B cell (primary cell): ENCODE results near the gene CD36. TPM values are rescaled to one million over a fixed set of nuclear protein-coding genes. Genes with fewer than 3 reads are reported as not detected.

Experiments used
- ATAC-seq: fragments of 200-7000 bp; cut with Tn5 transposase; one replicate; pipeline ENCODE4 v1.10.0; 2021; ENCODE audit warnings: low read depth, mild to moderate bottlenecking, moderate number of reproducible peaks, moderate library complexity
- CTCF ChIA-PET: fragments of 350-600 bp; sonication (Branson Sonifier 250); formaldehyde crosslinking; loops from one replicate; lab custom pipeline; 2021; ENCODE audit warnings: antibody characterized with exemption, inconsistent platforms; lab: Charles Lee
- POLR2A ChIA-PET: fragments of 350-600 bp; sonication (Branson Sonifier 250); formaldehyde crosslinking; loops from one replicate; lab custom pipeline; 2021; ENCODE audit warnings: antibody characterized with exemption; lab: Charles Lee
- DNase-seq: peaks from one replicate; pipeline ENCODE4 v3.0.0; 2013
- H2AFZ ChIP-seq: 2 replicates; pipeline ENCODE4 v1.6.1; 2012; ENCODE audit warnings: mild to moderate bottlenecking, low read depth, low read length; ENCODE audit not compliant: insufficient read depth, poor library complexity, severe bottlenecking
- H3K27ac ChIP-seq, 2 donors: 1 replicate in 1 of 2; 2 replicates in 1 of 2; pipeline ENCODE4 v1.5.1; 2012 to 2013; ENCODE audit warnings: low read length in 2 of 2, mild to moderate bottlenecking in 2 of 2, moderate library complexity in 1 of 2
- H3K27me3 ChIP-seq, 4 experiments: fragments of 200-600 bp in 1 of 4; sonication (generic) in 1 of 4; replicated peaks in 1 of 4; 1 replicate in 2 of 4; 2 replicates in 2 of 4; pipeline versions ENCODE4 v1.6.1 to v1.7.0; 2013 to 2016; ENCODE audit warnings: low read length in 3 of 4, mild to moderate bottlenecking in 2 of 4, mixed read lengths in 1 of 4, moderate library complexity in 1 of 4; ENCODE audit not compliant: insufficient read depth in 4 of 4, control insufficient read depth in 3 of 4; ENCODE audit errors: control extremely low read depth in 1 of 4
- H3K36me3 ChIP-seq, 2 experiments: replicated peaks in 1 of 2; 1 replicate in 1 of 2; 2 replicates in 1 of 2; pipeline versions ENCODE4 v1.6.1 to v1.7.1; 2013; ENCODE audit warnings: low read length in 1 of 2; ENCODE audit not compliant: insufficient read depth in 2 of 2, control insufficient read depth in 1 of 2; ENCODE audit errors: control extremely low read depth in 1 of 2, extremely low read depth in 1 of 2
- H3K4me1 ChIP-seq, 2 donors: fragments of 200-600 bp in 1 of 2; sonication (generic) in 1 of 2; 1 replicate in 1 of 2; 2 replicates in 1 of 2; pipeline versions ENCODE4 v1.5.1 to v1.6.1; 2013 to 2017; ENCODE audit warnings: low read length in 2 of 2; ENCODE audit not compliant: control insufficient read depth in 2 of 2, insufficient read depth in 2 of 2
- H3K4me2 ChIP-seq: replicated peaks from 2 replicates; pipeline ENCODE3; 2012; ENCODE audit warnings: mild to moderate bottlenecking, low read depth, low read length; ENCODE audit not compliant: poor library complexity, severe bottlenecking
- H3K4me3 ChIP-seq, 5 experiments: fragments of 200-600 bp in 1 of 5; sonication (generic) in 1 of 5; 1 replicate in 3 of 5; 2 replicates in 2 of 5; pipeline versions ENCODE4 v1.5.1 to v1.7.0; 2011 to 2016; ENCODE audit warnings: low read length in 4 of 5, mild to moderate bottlenecking in 4 of 5, low read depth in 2 of 5, control low read depth in 1 of 5, moderate library complexity in 1 of 5; ENCODE audit not compliant: insufficient read depth in 1 of 5; ENCODE audit errors: control extremely low read depth in 1 of 5, extremely low read depth in 1 of 5
- H3K79me2 ChIP-seq: fragments of 200-600 bp; sonication (generic); one replicate; pipeline ENCODE4 v1.6.0; 2016; ENCODE audit warnings: low read length; ENCODE audit not compliant: control insufficient read depth, insufficient read depth
- H3K9ac ChIP-seq: fragments of 200-600 bp; sonication (generic); 2 replicates; pipeline ENCODE4 v1.6.1; 2017; ENCODE audit warnings: mild to moderate bottlenecking, low read length, moderate library complexity
- H3K9me3 ChIP-seq, 3 donors: one replicate each; pipeline versions ENCODE4 v1.6.1 to v1.7.1; 2013; ENCODE audit warnings: low read length in 2 of 3; ENCODE audit not compliant: control insufficient read depth in 2 of 3, insufficient read depth in 1 of 3; ENCODE audit errors: control extremely low read depth in 1 of 3
- H4K20me1 ChIP-seq: 2 replicates; pipeline ENCODE4 v1.6.0; 2012; ENCODE audit warnings: mild to moderate bottlenecking, low read length; ENCODE audit not compliant: insufficient read depth, control insufficient read depth, poor library complexity, severe bottlenecking
- H3K27ac Mint-ChIP-seq: one replicate; pipeline ENCODE4 v1.8.0; 2021; ENCODE audit warnings: mixed read lengths
- H3K27me3 Mint-ChIP-seq: one replicate; pipeline ENCODE4 v1.8.0; 2021; ENCODE audit warnings: mixed read lengths
- H3K4me1 Mint-ChIP-seq: one replicate; pipeline ENCODE4 v1.8.0; 2021; ENCODE audit warnings: mixed read lengths
- H3K4me3 Mint-ChIP-seq: one replicate; pipeline ENCODE4 v1.8.0; 2021; ENCODE audit warnings: mixed read lengths
- H3K9me3 Mint-ChIP-seq: one replicate; pipeline ENCODE4 v1.8.0; 2022; ENCODE audit warnings: mixed read lengths; ENCODE audit not compliant: insufficient read depth
- CTCF ChIP-seq: fragments of 200-600 bp; IDR thresholded peaks from one replicate; pipeline ENCODE4 v1.8.0; 2022; ENCODE audit warnings: antibody characterized with exemption, mild to moderate bottlenecking
- EZH2 ChIP-seq: IDR thresholded peaks from 2 replicates; pipeline ENCODE4 v1.6.1; 2012; ENCODE audit warnings: borderline replicate concordance, low read depth, mild to moderate bottlenecking, moderate library complexity, low read length; ENCODE audit not compliant: insufficient read depth, poor library complexity, severe bottlenecking
- WGBS: methylation state at CpG from one replicate; pipeline ENCODE4 v1.1.5; 2013; ENCODE audit warnings: missing lambda C conversion rate; ENCODE audit not compliant: insufficient coverage; 5-methylcytosine and 5-hydroxymethylcytosine counted together
- intact Hi-C: fragments of 100-400 bp; cut with micrococcal nuclease; formaldehyde crosslinking; loops from one replicate; pipeline ENCODE4 v1.10.0; 2022
- polyA plus RNA-seq: library from polyadenylated mRNA; depleted of rRNA; stranded (reverse); fragments of >200 nt; gene quantifications from 2 replicates; pipeline ENCODE4 v1.2.3, GENCODE V29; 2012
- total RNA-seq, 2 donors: library from RNA; stranded (reverse); fragments of 120-200 nt in 1 of 2; gene quantifications; 1 replicate in 1 of 2; 2 replicates in 1 of 2; pipeline versions ENCODE4 v1.2.3 to v1.2.4, GENCODE V29; 2013 to 2022

CD36 gene
- total and polyA plus RNA-seq, 2 donors (not counting 1 experiment from before 2014, with no cell fraction given) = 0.37 to 2.3 TPM

GRCh38 chr7:80678707-80679106 lies 40.3 kb downstream of the CD36 start:
- WGBS = 93% methylated on average over 2 of the region's 8 CpGs
- H3K4me2 ChIP-seq = no peak overlapping the region

More at GRCh38 chr7:80678707-80679106, 40.3 kb downstream of the CD36 start:
- CTCF ChIA-PET = no interaction called here
- no peak overlapping the region for H3K4me3 Mint-ChIP-seq
- H3K9me3 Mint-ChIP-seq = no peaks in the 10 kb centered on the region
- ATAC-seq (no peak), DNase-seq (no peak)
- no peak overlapping the region for H3K4me3 ChIP-seq
- H3K4me1 Mint-ChIP-seq = no peaks in the 10 kb centered on the region
- H3K27ac Mint-ChIP-seq = no peak overlapping the region
- H3K9me3 ChIP-seq = no peaks in the 10 kb centered on the region
- H3K4me1 ChIP-seq = no peaks in the 10 kb centered on the region
- H3K27me3 Mint-ChIP-seq = no peaks in the 10 kb centered on the region
- H3K36me3 ChIP-seq = no peaks in the 10 kb centered on the region
- H3K79me2 ChIP-seq = no peaks in the 10 kb centered on the region
- TF ChIP-seq EZH2 (no peak), CTCF (no peak)
- no peak overlapping the region for H2AFZ ChIP-seq
- intact Hi-C loops = no loop called here
- POLR2A ChIA-PET = no interaction called here
- H3K27ac ChIP-seq = no peak overlapping the region
- no peaks in the 10 kb centered on the region for H4K20me1 ChIP-seq
- no peaks in the 10 kb centered on the region for H3K27me3 ChIP-seq
- no peak overlapping the region for H3K9ac ChIP-seq
